GM12872 (cell line): ENCODE data around the gene KDM4B.

ENCODE experiments used
- TF ChIP-seq, protein P1 (sequence below): IDR thresholded peaks from 3 replicates; pipeline ENCODE4 v1.5.1; 2011; ENCODE audit warnings: low read depth, mild to moderate bottlenecking, low read length, moderate library complexity; ENCODE audit not compliant: insufficient read depth

KDM4B gene

DNA sequence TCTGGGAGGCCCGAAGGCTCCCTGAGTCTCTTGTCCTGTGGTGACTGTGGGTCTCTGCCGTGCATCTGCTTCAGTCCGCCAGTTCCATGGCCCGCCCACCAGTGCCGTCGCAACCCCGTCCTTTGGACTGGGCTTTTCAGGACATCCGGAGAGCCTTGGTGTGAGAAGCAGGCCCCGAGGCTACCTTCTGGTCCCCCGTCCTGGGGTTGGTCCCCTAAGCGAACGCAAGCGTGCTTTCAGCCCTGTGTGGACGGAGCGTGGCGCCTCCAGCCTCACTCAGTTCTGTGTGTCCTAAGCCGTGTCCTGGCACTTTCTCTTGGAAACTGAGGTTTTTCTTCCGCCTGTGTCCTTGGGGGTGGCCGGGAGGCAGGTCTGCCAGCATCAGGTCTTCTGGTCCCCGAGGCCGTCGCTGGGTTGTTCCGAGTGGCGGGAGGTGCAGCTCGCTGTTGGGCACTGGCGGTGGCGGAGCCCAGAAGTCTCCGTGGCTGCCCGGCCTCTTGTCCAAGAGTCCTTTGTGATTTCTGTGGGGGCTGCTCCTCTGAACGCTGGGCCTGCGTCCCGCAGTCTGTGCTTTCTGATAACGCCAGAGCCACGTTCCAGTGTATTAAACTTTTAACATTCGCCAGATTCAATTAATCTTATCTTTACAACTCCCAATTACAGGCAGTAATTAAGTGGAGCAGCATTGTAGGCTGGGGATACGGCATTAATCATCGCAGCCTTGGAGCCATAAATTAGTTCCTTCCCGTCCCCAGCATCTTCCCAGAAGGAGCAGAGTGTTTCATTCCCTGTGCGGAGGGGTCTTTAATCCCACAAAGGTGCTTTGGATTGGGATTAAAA is 99.5 kb downstream of the KDM4B start:
- TF ChIP-seq, protein P1, sequence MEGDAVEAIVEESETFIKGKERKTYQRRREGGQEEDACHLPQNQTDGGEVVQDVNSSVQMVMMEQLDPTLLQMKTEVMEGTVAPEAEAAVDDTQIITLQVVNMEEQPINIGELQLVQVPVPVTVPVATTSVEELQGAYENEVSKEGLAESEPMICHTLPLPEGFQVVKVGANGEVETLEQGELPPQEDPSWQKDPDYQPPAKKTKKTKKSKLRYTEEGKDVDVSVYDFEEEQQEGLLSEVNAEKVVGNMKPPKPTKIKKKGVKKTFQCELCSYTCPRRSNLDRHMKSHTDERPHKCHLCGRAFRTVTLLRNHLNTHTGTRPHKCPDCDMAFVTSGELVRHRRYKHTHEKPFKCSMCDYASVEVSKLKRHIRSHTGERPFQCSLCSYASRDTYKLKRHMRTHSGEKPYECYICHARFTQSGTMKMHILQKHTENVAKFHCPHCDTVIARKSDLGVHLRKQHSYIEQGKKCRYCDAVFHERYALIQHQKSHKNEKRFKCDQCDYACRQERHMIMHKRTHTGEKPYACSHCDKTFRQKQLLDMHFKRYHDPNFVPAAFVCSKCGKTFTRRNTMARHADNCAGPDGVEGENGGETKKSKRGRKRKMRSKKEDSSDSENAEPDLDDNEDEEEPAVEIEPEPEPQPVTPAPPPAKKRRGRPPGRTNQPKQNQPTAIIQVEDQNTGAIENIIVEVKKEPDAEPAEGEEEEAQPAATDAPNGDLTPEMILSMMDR, result no peak

DNA sequence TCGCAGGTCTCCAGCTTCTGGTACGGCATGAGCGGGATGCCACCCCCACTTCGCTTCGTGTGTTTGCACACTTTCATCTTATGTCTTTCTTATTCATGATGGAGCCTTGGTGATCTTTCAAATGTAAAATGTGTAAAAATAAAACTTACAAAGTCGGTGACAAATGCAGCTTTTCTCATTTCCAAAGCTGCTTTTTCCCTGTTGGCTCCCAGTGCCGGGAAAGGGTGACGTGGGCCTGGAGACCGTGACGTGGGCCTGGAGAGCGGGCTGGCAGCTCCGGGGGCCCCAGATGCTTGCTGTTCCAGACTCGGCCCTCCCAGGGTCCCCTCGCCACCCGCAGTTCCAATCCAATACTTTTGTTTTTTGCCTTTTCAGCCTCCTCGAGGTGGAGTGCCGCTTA is 101.4 kb downstream of the KDM4B start:
- TF ChIP-seq, protein P1, result no peak

DNA sequence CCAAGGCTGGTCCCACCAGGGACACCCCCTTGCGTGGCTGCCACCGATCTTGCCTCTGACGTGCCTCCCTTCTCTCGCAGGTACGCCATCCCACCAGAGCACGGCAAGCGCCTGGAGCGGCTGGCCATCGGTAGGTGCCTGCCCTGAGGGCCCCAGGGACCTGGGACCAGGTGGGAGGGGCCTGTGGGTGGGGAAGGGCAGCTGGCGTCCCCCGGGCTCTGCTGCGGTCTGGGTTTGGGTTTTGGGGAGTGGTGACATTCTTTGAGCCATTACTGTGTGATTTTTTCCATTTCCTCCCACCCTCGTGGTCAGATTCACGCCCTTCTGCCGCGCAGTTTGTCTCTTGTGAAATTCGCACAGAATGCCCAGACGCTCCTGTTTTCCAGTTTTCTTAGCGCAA is 102.0 kb downstream of the KDM4B start:
- TF ChIP-seq, protein P1, result no peak

DNA sequence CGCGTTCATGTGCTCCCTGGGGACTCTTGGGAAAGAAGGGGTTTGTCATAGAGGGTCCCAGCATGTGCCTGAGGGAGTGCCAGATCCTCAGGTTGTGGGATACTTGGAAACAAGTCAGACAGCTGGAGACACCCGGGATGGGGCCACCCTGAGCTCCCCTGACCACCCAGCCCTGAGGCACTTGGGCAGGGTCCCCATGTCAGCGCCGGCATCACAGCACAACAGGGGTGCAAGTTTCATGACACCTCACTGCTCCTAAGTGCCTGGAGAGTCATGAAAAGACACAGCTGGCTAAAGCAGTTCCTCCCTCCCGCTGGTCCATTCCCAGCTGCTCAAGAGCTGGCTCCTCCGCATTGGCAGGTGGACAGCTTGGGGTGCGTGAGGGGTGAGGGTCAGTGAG is 102.7 kb downstream of the KDM4B start:
- TF ChIP-seq, protein P1, result no peak

DNA sequence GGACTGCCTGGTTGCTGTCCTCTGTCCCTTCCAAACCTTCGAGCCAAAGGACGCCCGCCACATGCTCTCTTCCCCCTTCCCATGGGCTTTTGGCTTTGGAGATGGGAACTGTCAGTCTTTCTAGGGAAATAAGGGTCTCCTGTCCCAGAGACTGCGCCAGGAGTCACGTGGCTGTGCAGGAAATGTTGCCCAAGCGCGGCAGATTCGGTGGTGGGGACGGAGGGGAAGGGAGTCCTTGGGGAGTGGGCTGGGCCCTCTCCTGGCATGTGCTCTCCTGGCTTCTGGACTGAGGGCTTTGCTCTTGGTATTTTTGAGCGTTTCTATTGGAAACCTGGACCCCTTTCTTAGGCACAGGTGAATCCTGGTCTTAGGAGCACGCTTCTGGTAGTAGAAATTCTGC is 103.2 kb downstream of the KDM4B start:
- TF ChIP-seq, protein P1, result no peak

DNA sequence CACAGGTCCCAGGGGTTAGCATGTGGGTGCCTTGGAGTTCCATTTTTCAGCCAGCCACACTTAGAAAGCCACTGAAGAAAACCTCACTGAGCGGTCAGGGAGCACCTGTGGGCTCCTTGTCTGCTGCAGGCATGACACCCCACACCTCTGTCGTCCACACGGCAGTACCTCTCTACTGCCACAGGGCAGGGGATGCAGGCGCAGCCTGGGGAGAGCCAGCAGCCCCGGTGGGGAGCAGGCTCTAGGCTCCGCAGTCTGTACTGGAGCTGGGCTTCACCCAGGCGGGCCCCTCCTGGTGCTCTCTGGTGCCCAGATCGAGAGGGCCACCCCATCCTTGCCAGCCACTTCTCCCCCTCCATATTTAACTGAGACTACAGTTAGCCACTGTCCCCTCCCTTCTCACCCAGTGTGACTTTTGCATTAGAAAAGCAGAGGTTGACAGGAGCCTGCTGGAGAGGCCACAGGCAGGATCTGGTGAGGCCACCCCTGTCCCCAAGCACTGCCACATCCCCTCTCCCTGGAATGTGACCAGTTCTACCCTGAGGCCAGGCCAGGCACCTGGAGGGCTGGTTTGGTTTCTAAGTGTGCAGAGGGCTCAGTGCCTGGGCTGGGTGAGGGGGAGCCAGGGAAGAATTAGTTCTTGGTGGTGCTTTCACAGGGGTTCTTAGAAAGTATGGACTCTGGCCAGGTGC is 104.4 kb downstream of the KDM4B start:
- TF ChIP-seq, protein P1, result no peak

DNA sequence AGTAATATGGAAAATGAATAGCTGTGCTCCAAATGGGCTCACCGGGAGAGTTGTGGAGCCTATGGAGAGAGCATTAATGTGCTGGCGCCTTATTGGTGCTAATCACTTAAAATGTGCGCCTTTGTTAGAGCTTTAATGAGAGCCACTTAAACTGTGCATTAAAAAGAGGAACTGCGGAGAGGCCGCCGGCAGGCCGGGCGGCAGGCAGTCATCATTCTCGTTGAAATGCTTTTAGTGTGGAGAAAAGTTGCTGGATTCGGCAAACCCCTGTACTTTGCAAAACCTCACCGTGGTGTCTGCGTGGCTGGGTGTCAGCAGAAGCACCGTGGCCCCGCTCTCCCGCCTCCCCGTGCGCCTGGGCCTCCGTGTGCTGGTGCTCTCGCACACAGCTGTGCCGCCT is 105.5 kb downstream of the KDM4B start:
- TF ChIP-seq, protein P1, result no peak
